OCI-LY3 (cell line): ENCODE results near the gene KRTDAP.
"Not testable (repeated sequence)": the region's sequence is repeated elsewhere in the genome, so short reads cannot be mapped to it uniquely, and the experiment has no call there.

Experiments
- H2AFZ ChIP-seq: fragments of 200-600, 300-600 bp; shearing (Covaris generic); 2 replicates; pipeline ENCODE4 v1.6.0; 2014; ENCODE audit warnings: antibody characterized with exemption, low read depth, low read length
- H3K27ac ChIP-seq: fragments of 200-600, 300-600 bp; sonication (generic); 2 replicates; pipeline ENCODE4 v1.5.1; 2014; ENCODE audit warnings: mild to moderate bottlenecking, low read length, moderate library complexity, mixed read lengths
- H3K27me3 ChIP-seq: fragments of 200-600, 300-600 bp; sonication (generic); 2 replicates; pipeline ENCODE4 v1.6.1; 2014; ENCODE audit warnings: low read depth, low read length, mixed read lengths
- H3K36me3 ChIP-seq: fragments of 200-600, 300-600 bp; sonication (generic); replicated peaks from 2 replicates; pipeline ENCODE3; 2014; ENCODE audit warnings: low read depth, low read length, mixed read lengths
- H3K4me1 ChIP-seq: fragments of 300-600, 200-600 bp; sonication (generic); 2 replicates; pipeline ENCODE4 v1.6.1; 2014; ENCODE audit warnings: low read length, mixed read lengths
- H3K4me2 ChIP-seq: fragments of 200-600, 300-600 bp; sonication (generic); 2 replicates; pipeline ENCODE4 v1.6.1; 2014; ENCODE audit warnings: low read length, mixed read lengths
- H3K4me3 ChIP-seq: fragments of 300-600, 200-600 bp; sonication (generic); 2 replicates; pipeline ENCODE4 v1.5.1; 2014; ENCODE audit warnings: antibody characterized with exemption, mild to moderate bottlenecking, low read length, moderate library complexity
- H3K79me2 ChIP-seq: fragments of 300-600, 200-600 bp; shearing (Covaris generic); 2 replicates; pipeline ENCODE4 v1.6.1; 2014; ENCODE audit warnings: mild to moderate bottlenecking, low read length, mixed read lengths
- H3K9ac ChIP-seq: fragments of 300-600, 200-600 bp; shearing (Covaris generic); 2 replicates; pipeline ENCODE4 v1.6.0; 2014; ENCODE audit warnings: mild to moderate bottlenecking, low read length, moderate library complexity
- H3K9me3 ChIP-seq: fragments of 200-600, 300-600 bp; shearing (Covaris generic); 2 replicates; pipeline ENCODE4 v1.6.1; 2014; ENCODE audit warnings: low read length, mixed read lengths; ENCODE audit not compliant: insufficient read depth
- H4K20me1 ChIP-seq: fragments of 200-600, 300-600 bp; sonication (generic); 2 replicates; pipeline ENCODE4 v1.6.1; 2016; ENCODE audit warnings: low read length, mixed read lengths; ENCODE audit not compliant: insufficient read depth
- CTCF ChIP-seq: fragments of 200-600, 300-600 bp; sonication (generic); IDR thresholded peaks from 2 replicates; pipeline ENCODE4 v1.5.1; 2014; ENCODE audit warnings: antibody characterized with exemption, low read length, low read depth
- EZH2phosphoT487 ChIP-seq: fragments of 200-600 bp; shearing (Covaris generic); IDR thresholded peaks from 2 replicates; pipeline ENCODE4 v1.6.1; 2018; ENCODE audit warnings: antibody characterized with exemption, mixed run types, low read depth

Gene KRTDAP

GRCh38 chr19:35466259-35466658, 24.0 kb downstream of the KRTDAP start:
- Histone ChIP-seq H3K9ac (no peak overlapping the region), H3K4me1 (peaks cover 23% of the 10 kb centered on the region)
- TF ChIP-seq EZH2phosphoT487 (no peak), CTCF (no peak)

GRCh38 chr19:35462956-35463355, 27.3 kb downstream of the KRTDAP start:
- Histone ChIP-seq H3K27ac (peak overlapping the region; percentile 38), H3K27me3 (peaks cover 57% of the 10 kb centered on the region), H3K4me1 (peaks cover 50% of the 10 kb centered on the region), H3K4me2 (peak overlapping the region; percentile 59)
- not testable (repeated sequence) for H3K4me3 ChIP-seq, H3K79me2 ChIP-seq, H3K9ac ChIP-seq, H2AFZ ChIP-seq, H3K9me3 ChIP-seq, H3K36me3 ChIP-seq, H4K20me1 ChIP-seq

More at GRCh38 chr19:35466259-35466658, 24.0 kb downstream of the KRTDAP start:
- Histone ChIP-seq H3K27me3 (peaks cover 50% of the 10 kb centered on the region), H4K20me1 (no peaks in the 10 kb centered on the region), H3K27ac (no peak overlapping the region), H3K4me2 (no peak overlapping the region), H3K9me3 (no peaks in the 10 kb centered on the region), H2AFZ (no peak overlapping the region), H3K4me3 (no peak overlapping the region), H3K79me2 (no peaks in the 10 kb centered on the region), H3K36me3 (no peaks in the 10 kb centered on the region)

- TF ChIP-seq CTCF = peak; percentile 28; the same call in 1 of the 2 replicates
- TF ChIP-seq EZH2phosphoT487 = peak; percentile 53; the same call in 1 of the 2 replicates
- H3K4me1 ChIP-seq = peaks cover 55% of the 10 kb centered on the region
- H2AFZ ChIP-seq = no peak overlapping the region
- no peaks in the 10 kb centered on the region for H3K9me3 ChIP-seq
- no peaks in the 10 kb centered on the region for H3K36me3 ChIP-seq
- H3K27ac ChIP-seq = peak overlapping the region; percentile 38
- no peak overlapping the region for H3K9ac ChIP-seq
- H3K27me3 ChIP-seq = peaks cover 57% of the 10 kb centered on the region
- H3K4me3 ChIP-seq = peak overlapping the region; percentile 20; the same call in 1 of the 2 replicates
- H3K79me2 ChIP-seq = no peaks in the 10 kb centered on the region
- peak overlapping the region; percentile 59 for H3K4me2 ChIP-seq
- no peaks in the 10 kb centered on the region for H4K20me1 ChIP-seq
These were observed 27.7 kb downstream of the KRTDAP start for GRCh38 chr19:35462476-35462953.

GRCh38 chr19:35461788-35462187, 28.5 kb downstream of the KRTDAP start:
- not testable (repeated sequence) for H3K9ac ChIP-seq, H3K27ac ChIP-seq, H3K4me3 ChIP-seq, H3K9me3 ChIP-seq, H4K20me1 ChIP-seq, H3K79me2 ChIP-seq, H3K36me3 ChIP-seq, H2AFZ ChIP-seq, H3K4me2 ChIP-seq
- H3K4me1 ChIP-seq = peaks cover 62% of the 10 kb centered on the region
- peaks cover 52% of the 10 kb centered on the region for H3K27me3 ChIP-seq

GRCh38 chr19:35461060-35461459, 29.2 kb downstream of the KRTDAP start:
- no peaks in the 10 kb centered on the region for H3K79me2 ChIP-seq
- peaks cover 66% of the 10 kb centered on the region for H3K4me1 ChIP-seq
- H3K4me2 ChIP-seq = peak overlapping the region; percentile 49; the same call in 1 of the 2 replicates
- H3K27me3 ChIP-seq = peaks cover 50% of the 10 kb centered on the region
- TF ChIP-seq EZH2phosphoT487 (no peak), CTCF (no peak)
- H2AFZ ChIP-seq = no peak overlapping the region
- no peak overlapping the region for H3K27ac ChIP-seq
- H3K4me3 ChIP-seq = no peak overlapping the region; the same call in 1 of the 2 replicates
- H3K36me3 ChIP-seq = no peaks in the 10 kb centered on the region
- H4K20me1 ChIP-seq = no peaks in the 10 kb centered on the region
- no peak overlapping the region for H3K9ac ChIP-seq
- H3K9me3 ChIP-seq = no peaks in the 10 kb centered on the region
